ENCODE measurements around the gene KRT7. TPM values are rescaled to one million over a fixed set of nuclear protein-coding genes. Genes with fewer than 3 reads are reported as not detected.
A peak's percentile ranks its signal among the peaks of the same experiment; 100 is the strongest.

Gene KRT7
- total RNA-seq, 2 donors from 2014 or later: 69.2 to 196 TPM

- Histone ChIP-seq H3K9me3 (no peaks in the 10 kb centered on the region), H3K27ac (peak overlapping the region in 2 of 4 donors; percentile 72), H3K4me3 (no peak overlapping the region), H3K36me3 (replicated peaks in 1 of 2; ENCODE audit: insufficient read depth in 1 of 2, low read depth in 2 of 2) (no peaks in the 10 kb centered on the region), H3K4me1 (peaks cover 48% of the 10 kb centered on the region), H3K27me3 (no peaks in the 10 kb centered on the region)
- WGBS, 2 donors: 93 to 94% methylated on average over 5 of the region's 5 CpGs
- intact Hi-C loops (cut with DNase I): no loop called here
- ATAC-seq (no peak), DNase-seq (peak in 1 of 4 donors; percentile 2)
- TF ChIP-seq POLR2A (IDR thresholded peaks at IDR 0.05) (no peak), CTCF (IDR thresholded peaks at IDR 0.05) (no peak)
These were observed 9.5 kb upstream of the KRT7 start for GRCh38 chr12:52223406-52224039.

- intact Hi-C loops (cut with DNase I): no loop called here
- TF ChIP-seq POLR2A (IDR thresholded peaks at IDR 0.05) (no peak), CTCF (IDR thresholded peaks at IDR 0.05) (no peak)
- 73 to 82% methylated on average over 3 of the region's 3 CpGs for WGBS, 2 donors
- Histone ChIP-seq H3K27ac (no peak overlapping the region), H3K27me3 (no peaks in the 10 kb centered on the region), H3K4me1 (peaks cover 42% of the 10 kb centered on the region), H3K9me3 (no peaks in the 10 kb centered on the region), H3K4me3 (no peak overlapping the region), H3K36me3 (replicated peaks in 1 of 2; ENCODE audit: insufficient read depth in 1 of 2, low read depth in 2 of 2) (no peaks in the 10 kb centered on the region)
- DNase-seq (no peak), ATAC-seq (no peak)
These were observed 8.9 kb upstream of the KRT7 start for GRCh38 chr12:52224151-52224550.

GRCh38 chr12:52225752-52226151 is 7.3 kb upstream of the KRT7 start:
- Histone ChIP-seq H3K4me3 (no peak overlapping the region), H3K4me1 (peaks cover 37% of the 10 kb centered on the region), H3K36me3 (replicated peaks in 1 of 2; ENCODE audit: insufficient read depth in 1 of 2, low read depth in 2 of 2) (no peaks in the 10 kb centered on the region), H3K27me3 (no peaks in the 10 kb centered on the region), H3K27ac (no peak overlapping the region), H3K9me3 (no peaks in the 10 kb centered on the region)
- ATAC-seq (no peak), DNase-seq (no peak)
- 87 to 89% methylated on average over 4 of the region's 4 CpGs for WGBS, 2 donors
- TF ChIP-seq POLR2A (IDR thresholded peaks at IDR 0.05) (no peak), CTCF (IDR thresholded peaks at IDR 0.05) (no peak)
- intact Hi-C loops (cut with DNase I): no loop called here

- no peak overlapping the region for H3K27ac ChIP-seq
- H3K4me3 ChIP-seq: no peak overlapping the region
- no peaks in the 10 kb centered on the region for H3K9me3 ChIP-seq
- 56 to 68% methylated on average over 4 of the region's 4 CpGs for WGBS, 2 donors
- intact Hi-C loops (cut with DNase I): no loop called here
- ATAC-seq: no peak
- H3K4me1 ChIP-seq: peaks cover 37% of the 10 kb centered on the region
- no peaks in the 10 kb centered on the region for H3K36me3 ChIP-seq (replicated peaks in 1 of 2; ENCODE audit: insufficient read depth in 1 of 2, low read depth in 2 of 2)
- TF ChIP-seq CTCF (IDR thresholded peaks at IDR 0.05) (no peak), POLR2A (IDR thresholded peaks at IDR 0.05) (no peak)
- DNase-seq: no peak
- no peaks in the 10 kb centered on the region for H3K27me3 ChIP-seq
These were observed 6.6 kb upstream of the KRT7 start for GRCh38 chr12:52226446-52226845.

GRCh38 chr12:52227606-52228166 is 5.4 kb upstream of the KRT7 start:
- no peak overlapping the region for H3K27ac ChIP-seq
- H3K36me3 ChIP-seq (replicated peaks in 1 of 2; ENCODE audit: insufficient read depth in 1 of 2, low read depth in 2 of 2): no peaks in the 10 kb centered on the region
- intact Hi-C loops (cut with DNase I): no loop called here
- H3K4me3 ChIP-seq: no peak overlapping the region
- H3K9me3 ChIP-seq: no peaks in the 10 kb centered on the region
- DNase-seq (no peak), ATAC-seq (no peak)
- no peaks in the 10 kb centered on the region for H3K27me3 ChIP-seq
- WGBS, 2 donors: 68 to 78% methylated on average over 4 to 5 of the region's 5 CpGs
- no peak for TF ChIP-seq POLR2A (IDR thresholded peaks at IDR 0.05)
- no peak for TF ChIP-seq CTCF (IDR thresholded peaks at IDR 0.05)
- peaks cover 37% of the 10 kb centered on the region for H3K4me1 ChIP-seq

All from body of pancreas (tissue), 4 donors.